GM20431 (cell line): ENCODE results near the gene CALCR.

ENCODE experiments used
- in situ Hi-C: fragments of 300-500 bp; cut with MseI, MboI; formaldehyde crosslinking; loops from one replicate; pipeline ENCODE4 v1.15.0; 2020; ENCODE audit warnings: low sequenced_read_pairs; ENCODE audit not compliant: unreplicated experiment

Gene CALCR

GRCh38 chr7:93475811-93476210, 98.7 kb downstream of the CALCR start:
- in situ Hi-C loops, result no loop called here

- in situ Hi-C loops, result no loop called here
Measured at GRCh38 chr7:93471456-93471855, 103.1 kb downstream of the CALCR start.

GRCh38 chr7:93463764-93464163, 110.8 kb downstream of the CALCR start:
- in situ Hi-C loops, result no loop called here

- in situ Hi-C loops, result no loop called here
Measured at GRCh38 chr7:93461350-93461749, 113.2 kb downstream of the CALCR start.

GRCh38 chr7:93453262-93453661, 121.3 kb downstream of the CALCR start:
- in situ Hi-C loops, result no loop called here

DNA sequence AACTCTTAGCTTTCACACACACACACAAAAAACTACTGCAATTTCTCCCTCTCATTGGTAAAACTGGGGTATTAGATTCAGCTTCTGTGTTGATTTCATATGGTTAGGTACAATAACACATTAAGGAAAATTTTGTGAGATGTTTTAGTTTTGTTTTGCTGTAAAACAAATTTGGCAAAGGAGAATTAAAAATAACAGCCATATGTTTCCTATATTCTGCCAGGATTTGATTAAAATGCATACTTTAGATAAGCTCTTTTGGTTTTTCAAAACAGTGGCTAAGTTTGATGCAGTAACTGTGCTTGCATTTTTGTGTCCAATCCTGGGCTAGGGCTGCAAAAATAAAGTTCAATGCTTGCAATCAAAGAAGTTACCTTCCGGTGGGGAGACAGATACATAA, 126.3 kb downstream of the CALCR start:
- in situ Hi-C loops, result no loop called here

- in situ Hi-C loops, result no loop called here
Measured at GRCh38 chr7:93447509-93447908, 127.0 kb downstream of the CALCR start.

GRCh38 chr7:93442478-93443224, 131.9 kb downstream of the CALCR start:
- in situ Hi-C loops, result no loop called here

- in situ Hi-C loops, result no loop called here
Measured at GRCh38 chr7:93435791-93436190, 138.7 kb downstream of the CALCR start.

GRCh38 chr7:93432130-93432529, 142.4 kb downstream of the CALCR start:
- in situ Hi-C loops, result no loop called here

- in situ Hi-C loops, result no loop called here
Measured at GRCh38 chr7:93430917-93431588, 143.5 kb downstream of the CALCR start.

DNA sequence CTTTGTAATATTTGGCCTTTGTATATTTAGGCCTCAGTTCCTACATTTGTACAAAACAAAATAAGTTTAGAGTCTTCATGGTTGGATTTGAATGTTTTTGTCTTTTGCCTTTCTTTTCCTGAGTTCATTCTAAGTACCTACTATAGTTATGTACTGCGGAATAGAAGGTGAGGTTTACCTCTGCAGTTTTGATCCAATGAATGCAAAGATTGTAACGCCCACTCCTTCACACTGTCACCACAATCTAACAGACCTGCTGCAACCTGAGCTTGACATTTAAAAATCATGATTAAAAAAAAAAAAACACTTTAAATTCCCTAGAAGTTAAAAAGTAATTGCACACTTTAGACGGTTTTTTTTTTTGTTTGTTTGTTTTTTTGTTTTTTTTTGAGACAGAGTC, 145.0 kb downstream of the CALCR start:
- in situ Hi-C loops, result no loop called here

DNA sequence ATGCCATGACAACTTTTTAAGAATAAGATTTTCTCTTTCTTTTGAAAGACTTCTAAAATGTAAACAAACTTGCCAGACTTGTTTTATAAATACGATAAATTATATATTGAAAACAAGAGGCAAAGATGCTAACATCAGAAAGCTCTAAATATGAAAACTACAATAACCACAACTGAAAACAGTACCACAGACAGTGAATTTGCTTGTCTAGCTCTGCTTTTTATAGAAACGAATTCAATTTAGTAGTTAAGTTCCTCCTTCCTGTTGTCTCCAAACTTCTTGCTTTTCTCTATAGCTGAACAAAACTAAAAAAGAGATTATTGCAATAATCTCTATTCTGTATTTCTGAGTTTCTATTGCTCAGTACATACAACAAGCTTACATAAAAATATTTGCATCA, 147.4 kb downstream of the CALCR start:
- in situ Hi-C loops, result no loop called here

DNA sequence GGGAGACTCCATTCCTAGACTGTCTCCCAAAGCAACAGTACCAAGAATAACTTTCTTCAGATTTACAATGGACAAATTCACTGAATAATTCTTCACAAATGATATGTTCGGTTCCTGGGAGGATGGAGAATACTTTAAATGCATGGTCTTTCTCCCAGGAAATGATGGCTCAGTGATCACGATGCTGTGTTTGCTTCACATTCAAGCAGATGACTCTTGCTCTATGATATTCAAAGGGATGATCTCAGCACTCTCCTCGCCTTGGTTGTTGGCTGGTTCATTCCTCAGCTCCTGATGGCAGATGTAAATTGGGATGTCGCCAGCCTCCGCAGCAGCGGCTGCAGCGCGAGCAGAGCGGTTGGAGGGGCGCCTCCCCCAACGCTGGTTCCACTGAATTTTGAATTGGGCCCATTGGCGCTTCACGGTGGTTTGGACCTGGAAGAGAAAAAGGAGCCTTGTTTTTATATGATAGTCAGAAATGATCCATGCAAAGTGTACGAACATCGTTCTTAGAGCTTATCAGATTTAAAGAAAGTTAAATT, 148.3 kb downstream of the CALCR start:
- in situ Hi-C loops, result no loop called here

DNA sequence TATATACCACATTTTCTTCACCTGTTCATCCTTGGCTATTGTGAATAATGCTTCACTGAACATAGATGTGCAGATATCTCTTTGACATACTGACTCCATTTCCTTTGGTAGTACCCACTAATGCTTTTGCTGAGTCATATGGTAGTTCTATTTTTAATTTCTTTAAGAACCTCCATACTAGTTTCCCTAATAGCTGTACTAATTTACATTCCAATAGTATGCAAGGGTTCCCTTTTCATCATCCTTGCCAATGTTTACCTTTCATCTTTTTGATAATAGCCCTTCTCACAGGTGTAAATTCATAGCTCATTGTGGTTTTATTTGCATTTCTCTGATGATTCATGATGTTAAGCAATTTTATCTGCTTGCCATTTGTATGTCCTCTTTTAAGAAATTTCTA, 159.9 kb downstream of the CALCR start:
- in situ Hi-C loops, result no loop called here

DNA sequence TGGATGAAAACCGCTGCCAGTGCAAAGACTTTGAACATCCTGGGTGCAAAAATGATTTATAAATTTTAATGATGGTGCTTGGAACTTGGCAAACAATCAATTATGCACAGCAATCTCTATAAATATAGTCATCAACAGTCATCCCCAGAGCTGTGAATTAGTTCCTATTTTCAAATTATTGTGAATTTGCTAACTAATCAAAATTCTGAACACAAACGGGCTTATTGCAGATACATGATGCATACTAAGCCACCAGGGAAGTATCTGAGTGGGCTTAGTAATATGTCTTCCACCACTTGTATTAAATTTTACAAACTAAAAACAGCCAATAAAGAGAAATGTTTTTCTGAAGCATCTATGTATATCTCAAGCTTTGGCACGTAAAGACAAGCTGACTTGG, 165.2 kb downstream of the CALCR start:
- in situ Hi-C loops, result no loop called here

DNA sequence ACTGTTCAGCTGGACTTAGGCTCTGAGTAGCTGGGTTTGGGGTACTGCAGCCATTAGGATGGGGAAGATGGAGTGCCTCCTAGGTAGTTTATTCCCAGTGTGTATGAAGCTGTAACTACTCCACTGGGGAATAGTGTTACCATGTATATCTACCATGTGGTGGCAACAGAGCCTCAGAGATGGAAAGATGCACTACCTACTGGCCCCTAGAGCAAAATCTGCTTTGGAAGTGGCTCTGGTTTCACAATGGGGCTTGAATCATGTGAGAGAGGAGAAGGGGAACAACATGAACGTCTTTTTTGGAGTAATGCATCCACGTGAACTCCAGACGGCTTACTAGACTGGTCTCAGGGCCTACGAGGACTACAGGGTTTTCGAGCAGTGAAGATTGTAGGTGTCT, 167.3 kb downstream of the CALCR start:
- in situ Hi-C loops, result no loop called here

- in situ Hi-C loops, result no loop called here
Measured at GRCh38 chr7:93402944-93403343, 171.6 kb downstream of the CALCR start.

DNA sequence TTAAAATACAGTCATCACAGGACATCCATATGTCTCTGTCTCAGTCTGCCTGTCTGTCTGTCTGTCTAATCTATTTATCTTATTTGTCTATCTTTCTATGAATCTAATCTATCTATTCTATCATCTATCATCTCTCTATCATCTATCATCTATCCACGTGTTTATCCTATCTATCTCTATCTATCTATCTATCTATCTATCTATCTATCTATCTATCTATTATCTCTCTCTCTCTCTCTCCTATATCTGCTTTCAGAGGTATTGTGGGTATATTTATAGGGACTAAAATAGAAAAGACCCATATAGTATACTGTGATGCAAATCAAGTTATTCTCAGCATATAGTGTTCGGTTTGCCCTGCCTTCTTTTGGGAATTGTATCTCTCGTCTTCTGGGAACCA, 174.9 kb downstream of the CALCR start:
- in situ Hi-C loops, result no loop called here

GRCh38 chr7:93392984-93393383, 181.5 kb downstream of the CALCR start:
- in situ Hi-C loops, result no loop called here

GRCh38 chr7:93390660-93391059, 183.9 kb downstream of the CALCR start:
- in situ Hi-C loops, result no loop called here

DNA sequence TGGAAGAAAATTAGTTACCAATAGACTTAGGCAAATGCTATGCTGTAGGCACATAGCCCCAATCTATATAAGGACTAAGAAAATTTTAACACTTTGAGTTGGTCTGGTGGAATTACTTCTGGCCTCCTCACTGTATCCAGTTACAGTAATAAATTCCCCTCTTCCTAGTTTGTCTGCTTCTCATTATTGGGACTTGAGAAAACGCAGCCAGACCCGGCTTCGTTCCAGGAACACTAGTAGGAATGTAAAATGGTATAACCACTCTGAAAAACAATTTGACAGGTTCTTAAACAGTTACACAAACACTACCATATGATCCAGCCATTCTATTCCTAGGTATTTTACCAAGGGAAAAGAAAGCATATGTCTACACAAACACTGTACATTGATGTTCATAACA, 192.2 kb downstream of the CALCR start:
- in situ Hi-C loops, result no loop called here
